Cerebellar nuclear complex (tissue), 1 donor: ENCODE data around the gene KLHL5.
A peak's percentile ranks its signal among the peaks of the same experiment; 100 is the strongest.

ENCODE experiments used
- DNase-seq, 2 experiments: peaks; one replicate each; lab custom pipeline; 2025; lab: John Stamatoyannopoulos, UW

KLHL5 gene

DNA sequence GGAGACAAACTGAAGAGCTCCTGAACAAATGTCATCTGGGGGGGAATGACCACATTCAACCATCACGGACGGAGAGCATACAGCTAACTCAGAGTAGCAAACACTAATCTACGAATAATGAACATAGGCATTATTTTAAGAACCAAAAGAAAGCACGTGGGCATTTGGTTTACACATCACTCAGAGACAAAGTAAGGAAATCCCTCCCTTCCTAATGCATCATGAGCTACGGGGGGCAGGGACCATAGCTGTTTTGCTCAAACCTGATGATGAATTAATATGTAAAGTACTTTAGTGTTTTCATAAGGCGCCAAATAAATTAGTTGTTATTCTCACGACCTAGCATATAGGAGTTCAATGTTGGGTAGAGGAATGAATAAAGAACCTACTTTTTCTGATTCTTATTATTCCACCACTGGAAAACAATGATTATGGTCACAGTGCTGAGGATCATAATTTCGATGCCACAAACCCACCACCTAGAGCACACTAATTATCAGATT, 18.1 kb upstream of the KLHL5 start:
- no peak for DNase-seq

DNA sequence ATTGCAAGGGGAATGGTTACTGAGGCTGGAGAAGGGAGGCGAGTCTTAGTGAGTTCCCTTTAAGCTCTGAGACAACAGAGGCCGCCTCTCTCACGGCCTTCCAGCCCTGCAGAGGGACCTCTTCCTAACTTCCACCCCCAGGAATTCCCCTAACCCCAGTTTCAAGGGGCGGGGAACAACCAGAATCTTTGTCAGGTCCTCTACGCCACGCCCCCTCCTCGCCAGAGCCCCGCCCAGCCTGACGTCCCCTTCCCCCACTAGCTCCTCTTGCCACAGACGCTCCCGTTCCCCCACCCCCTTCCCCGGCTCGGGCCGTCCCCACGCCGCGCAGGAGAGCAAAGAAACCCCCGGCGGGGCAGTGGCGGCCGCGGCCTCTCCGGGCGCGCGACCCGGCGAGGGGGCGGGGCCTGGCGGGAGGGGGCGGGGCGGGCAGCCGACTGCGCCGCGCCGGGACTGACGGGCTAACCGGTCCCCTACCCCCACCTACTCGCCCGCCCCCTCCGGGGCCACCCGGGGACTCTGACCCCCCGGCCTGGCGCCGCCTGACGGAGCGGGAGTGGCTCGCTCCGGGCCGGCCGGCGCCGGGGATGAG, 17.6 kb upstream of the KLHL5 start:
- DNase-seq: peak in 1 of 2 experiments; percentile 23

DNA sequence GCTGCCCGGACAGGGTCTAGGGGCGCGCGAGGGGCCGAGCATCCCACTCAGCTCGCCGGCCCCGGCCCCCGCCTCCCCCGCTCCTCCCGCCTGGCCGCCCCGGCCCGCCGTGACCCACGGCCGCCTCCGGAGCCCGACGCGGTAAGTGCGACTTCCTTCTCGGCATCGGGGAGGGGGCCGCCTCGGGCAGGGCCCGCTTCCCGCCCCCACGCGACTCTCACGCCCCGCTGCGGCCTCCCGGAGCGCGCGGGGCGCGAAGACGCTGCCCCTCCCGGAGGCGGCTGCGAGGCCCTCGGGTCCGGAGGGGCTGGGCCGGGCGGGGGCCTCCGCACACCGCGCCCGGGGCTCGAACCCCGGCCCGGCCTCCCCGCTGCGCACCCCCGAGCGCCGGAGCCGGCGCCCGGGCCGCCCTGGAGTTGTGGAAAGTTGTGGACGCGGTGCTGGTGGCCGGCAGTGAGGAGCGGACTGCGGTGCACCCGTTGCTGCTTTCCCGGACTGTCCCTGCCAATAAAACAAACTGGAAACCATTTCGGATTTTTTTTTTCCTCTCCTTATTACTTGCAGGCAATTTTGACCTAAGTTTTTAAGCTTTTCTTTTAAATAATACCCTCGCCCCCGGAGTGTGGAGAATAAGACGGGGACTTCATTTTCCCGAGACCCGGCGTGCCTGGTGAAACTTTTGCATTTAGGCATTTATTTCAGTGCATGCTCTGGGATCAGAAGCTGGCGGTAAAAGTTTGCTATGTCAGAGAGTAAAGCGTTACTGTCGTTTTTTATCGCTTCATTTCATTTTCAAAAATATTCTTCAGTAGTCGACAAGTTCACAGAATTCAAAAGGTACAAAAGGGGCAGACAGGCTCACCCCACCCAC, 16.8 kb upstream of the KLHL5 start:
- DNase-seq: no peak

DNA sequence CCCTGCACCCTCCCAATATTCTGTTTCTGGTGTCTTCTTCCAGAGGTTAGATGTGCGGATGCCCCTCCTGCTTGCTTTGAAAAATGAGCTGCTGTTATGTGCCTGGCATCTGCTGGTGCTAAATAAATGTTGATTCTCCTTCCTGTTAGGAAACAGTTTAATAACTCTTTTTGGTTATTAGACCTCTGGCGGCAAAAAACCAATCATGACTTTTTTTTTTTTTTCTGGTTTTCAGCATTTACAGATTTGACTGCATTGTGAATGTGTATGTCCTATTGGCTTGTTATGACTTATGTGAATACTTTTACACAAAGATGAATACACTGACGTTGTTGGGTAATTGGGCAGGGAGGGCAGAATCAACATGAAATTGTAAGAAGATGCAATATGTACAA, 16.2 kb upstream of the KLHL5 start:
- no peak for DNase-seq

GRCh38 chr4:39046249-39046648, 15.8 kb upstream of the KLHL5 start:
- DNase-seq: no peak

GRCh38 chr4:39047681-39048080, 14.4 kb upstream of the KLHL5 start:
- no peak for DNase-seq

- DNase-seq: no peak
These were observed 13.7 kb upstream of the KLHL5 start for GRCh38 chr4:39048311-39048710.

- DNase-seq: no peak
These were observed 11.4 kb upstream of the KLHL5 start for GRCh38 chr4:39050590-39050989.

DNA sequence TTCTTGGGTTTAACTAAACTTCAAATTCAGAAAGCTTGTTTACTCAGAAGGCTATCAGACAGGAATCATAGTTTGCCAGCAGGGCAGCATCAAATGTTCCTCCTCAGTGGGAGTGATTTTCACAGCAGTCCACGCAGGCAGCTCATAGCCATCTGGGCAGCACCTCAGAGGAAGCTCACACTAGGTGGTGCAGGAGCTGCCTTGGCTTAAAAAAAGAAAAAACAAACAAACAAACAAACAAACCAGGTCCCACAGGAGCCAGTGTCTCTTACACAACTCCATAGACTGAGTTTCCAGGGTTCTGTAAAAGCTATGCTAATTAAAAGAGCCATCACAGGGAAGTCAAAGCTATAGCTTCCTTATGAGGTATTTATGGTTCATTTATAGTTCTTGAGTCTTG, 10.5 kb upstream of the KLHL5 start:
- peak in 1 of 2 experiments; percentile 38 for DNase-seq

DNA sequence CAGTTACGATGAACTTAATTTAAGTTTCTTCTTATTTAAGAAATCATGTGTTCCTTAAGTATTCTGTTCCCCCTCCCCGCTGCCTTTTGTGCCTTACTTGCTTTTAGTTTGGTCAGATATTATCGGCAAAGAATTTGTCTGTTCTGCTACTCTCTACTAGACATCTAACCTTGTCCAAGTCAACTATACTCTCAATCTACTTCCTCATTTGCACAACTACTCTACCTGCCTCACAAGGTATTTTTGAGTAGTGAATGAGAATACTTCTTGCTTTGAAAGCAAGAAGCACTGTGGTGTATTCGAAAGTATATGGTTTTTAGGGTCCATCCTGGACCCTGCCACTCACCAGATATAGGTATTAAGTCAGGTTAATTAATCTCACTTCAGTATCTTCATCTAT, 8.0 kb upstream of the KLHL5 start:
- no peak for DNase-seq

DNA sequence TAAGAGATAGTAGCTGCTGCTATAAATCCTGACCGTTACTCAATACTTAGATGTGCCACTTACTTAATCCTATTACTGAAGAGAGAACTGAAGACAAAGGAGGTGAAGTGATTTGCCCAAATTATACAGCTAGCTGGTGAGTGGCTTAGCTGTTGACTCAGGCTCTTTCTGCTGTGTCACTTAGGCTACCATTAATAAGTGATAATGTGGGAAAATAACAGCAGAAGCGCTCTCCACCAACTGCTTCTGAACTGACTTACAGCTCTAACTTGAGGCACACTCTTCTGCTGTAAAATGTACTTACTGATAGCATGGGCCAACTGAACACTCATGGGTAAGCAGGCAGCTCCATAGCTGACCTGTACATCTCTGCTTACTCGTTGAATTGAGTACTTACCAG, 7.5 kb upstream of the KLHL5 start:
- DNase-seq: no peak

- no peak for DNase-seq
These were observed 6.0 kb upstream of the KLHL5 start for GRCh38 chr4:39056023-39056422.

- no peak for DNase-seq
These were observed 575 bp upstream of the KLHL5 start for GRCh38 chr4:39061457-39061856.

GRCh38 chr4:39062770-39063097, 702 bp downstream of the KLHL5 start:
- DNase-seq: peak in 1 of 2 experiments; percentile 24

GRCh38 chr4:39063430-39063829, 1.4 kb downstream of the KLHL5 start:
- DNase-seq: no peak

GRCh38 chr4:39066371-39066770, 4.3 kb downstream of the KLHL5 start:
- DNase-seq: no peak

GRCh38 chr4:39067031-39067430, 5.0 kb downstream of the KLHL5 start:
- no peak for DNase-seq

DNA sequence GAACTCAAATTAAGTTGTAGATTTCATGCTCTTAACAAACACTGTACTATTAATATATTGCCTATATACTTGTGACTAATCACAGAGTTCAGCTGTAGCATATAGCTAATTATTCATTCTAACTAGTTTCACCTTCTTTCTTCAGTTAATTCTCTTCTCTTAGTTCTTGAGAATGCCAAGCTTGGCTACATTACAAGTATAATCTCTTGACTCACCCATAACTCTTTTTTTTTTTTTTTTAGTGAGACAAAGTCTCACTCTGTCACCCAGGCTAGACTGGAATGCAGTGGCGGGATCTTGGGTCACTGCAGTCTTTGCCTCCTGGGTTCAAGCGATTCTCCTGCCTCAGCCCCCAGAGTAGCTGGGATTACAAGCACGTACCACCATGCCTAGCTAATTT, 5.4 kb downstream of the KLHL5 start:
- DNase-seq: no peak

- no peak for DNase-seq
These were observed 6.9 kb downstream of the KLHL5 start for GRCh38 chr4:39068907-39069306.

GRCh38 chr4:39078829-39079228, 16.8 kb downstream of the KLHL5 start:
- no peak for DNase-seq

GRCh38 chr4:39083164-39083563, 21.1 kb downstream of the KLHL5 start:
- no peak for DNase-seq

GRCh38 chr4:39085891-39086290, 23.9 kb downstream of the KLHL5 start:
- no peak for DNase-seq

DNA sequence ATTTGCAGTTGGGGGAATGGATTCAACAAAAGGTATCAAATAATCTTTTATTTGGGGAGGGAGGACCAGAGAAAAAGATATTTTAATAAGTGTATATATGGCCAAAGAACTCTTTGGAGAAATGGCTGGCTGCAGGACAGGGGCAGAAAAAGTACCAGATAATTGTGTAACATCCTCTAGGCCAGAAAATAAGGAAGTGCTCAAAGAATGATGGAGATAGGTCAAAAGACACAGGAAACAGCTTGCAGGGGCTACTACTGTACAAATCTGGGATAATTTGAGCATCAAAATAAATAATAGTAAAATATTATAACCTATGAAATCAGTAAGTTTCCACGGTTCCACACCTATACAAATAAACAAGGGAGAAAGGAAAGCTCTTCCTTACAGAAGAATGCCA, 34.8 kb downstream of the KLHL5 start:
- no peak for DNase-seq

- no peak for DNase-seq
These were observed 35.3 kb downstream of the KLHL5 start for GRCh38 chr4:39097290-39097689.
